HL-60/S4 treated with retinoic acid at 250 ng/mL for 4 days and 3 days (cell line): Measurements from ENCODE around the gene SPIB.
"Not testable (repeated sequence)": the region's sequence is repeated elsewhere in the genome, so short reads cannot be mapped to it uniquely, and the experiment has no call there.

Source experiments
- in situ Hi-C: fragments of 300-500 bp; cut with MboI; formaldehyde crosslinking; loops from 2 replicates; pipeline ENCODE4 v1.7.0; 2022; ENCODE audit warnings: low sequenced_read_pairs

Gene SPIB

GRCh38 chr19:50390295-50390694 lies 28.4 kb upstream of the SPIB start:
- in situ Hi-C loops: not testable (repeated sequence)

- in situ Hi-C loops: not testable (repeated sequence)
Measured at GRCh38 chr19:50390952-50391351, 27.8 kb upstream of the SPIB start.

- in situ Hi-C loops: no loop called here
Measured at GRCh38 chr19:50392759-50393158, 26.0 kb upstream of the SPIB start.

- in situ Hi-C loops: no loop called here
Measured at GRCh38 chr19:50393589-50393988, 25.1 kb upstream of the SPIB start.

- in situ Hi-C loops: no loop called here
Measured at GRCh38 chr19:50394017-50394416, 24.7 kb upstream of the SPIB start.

GRCh38 chr19:50398675-50399367 lies 19.9 kb upstream of the SPIB start:
- in situ Hi-C loops: no loop called here

- in situ Hi-C loops: no loop called here
Measured at GRCh38 chr19:50399368-50399745, 19.4 kb upstream of the SPIB start.

GRCh38 chr19:50401605-50402450 lies 16.9 kb upstream of the SPIB start:
- in situ Hi-C loops: no loop called here

GRCh38 chr19:50402544-50403301 lies 16.0 kb upstream of the SPIB start:
- in situ Hi-C loops: no loop called here

GRCh38 chr19:50406156-50406820 lies 12.4 kb upstream of the SPIB start:
- in situ Hi-C loops: no loop called here

- in situ Hi-C loops: no loop called here
Measured at GRCh38 chr19:50406829-50407228, 11.9 kb upstream of the SPIB start.

GRCh38 chr19:50409347-50409746 lies 9.4 kb upstream of the SPIB start:
- in situ Hi-C loops: no loop called here

GRCh38 chr19:50410109-50410508 lies 8.6 kb upstream of the SPIB start:
- in situ Hi-C loops: no loop called here

- in situ Hi-C loops: no loop called here
Measured at GRCh38 chr19:50412419-50412818, 6.3 kb upstream of the SPIB start.

- in situ Hi-C loops: no loop called here
Measured at GRCh38 chr19:50413096-50413495, 5.6 kb upstream of the SPIB start.

GRCh38 chr19:50413531-50413930 lies 5.2 kb upstream of the SPIB start:
- in situ Hi-C loops: no loop called here

- in situ Hi-C loops: no loop called here
Measured at GRCh38 chr19:50414864-50415660, 3.7 kb upstream of the SPIB start.

- in situ Hi-C loops: no loop called here
Measured at GRCh38 chr19:50415661-50416033, 3.1 kb upstream of the SPIB start.

- in situ Hi-C loops: no loop called here
Measured at GRCh38 chr19:50416034-50416977, 2.4 kb upstream of the SPIB start.
